Measurements from ENCODE around the gene CPSF4L. TPM values are rescaled to one million over a fixed set of nuclear protein-coding genes. Genes with fewer than 3 reads are reported as not detected.

Gene CPSF4L, protein sequence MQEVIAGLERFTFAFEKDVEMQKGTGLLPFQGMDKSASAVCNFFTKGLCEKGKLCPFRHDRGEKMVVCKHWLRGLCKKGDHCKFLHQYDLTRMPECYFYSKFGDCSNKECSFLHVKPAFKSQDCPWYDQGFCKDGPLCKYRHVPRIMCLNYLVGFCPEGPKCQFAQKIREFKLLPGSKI
- total RNA-seq (2021; ENCODE audit: unreplicated experiment) (not detected), Bru-seq, nascent RNA (percentile 27 among the genes with signal in this experiment), BruChase-seq, experiment 1, labeled RNA remaining after a 2-hour chase (percentile 29 among the genes with signal in this experiment), BruChase-seq, experiment 2, labeled RNA remaining after a 6-hour chase (percentile 27 among the genes with signal in this experiment)
- polyA plus RNA-seq (2012; ENCODE audit: insufficient read length) = not detected
- long read RNA-seq = 0 reads

DNA sequence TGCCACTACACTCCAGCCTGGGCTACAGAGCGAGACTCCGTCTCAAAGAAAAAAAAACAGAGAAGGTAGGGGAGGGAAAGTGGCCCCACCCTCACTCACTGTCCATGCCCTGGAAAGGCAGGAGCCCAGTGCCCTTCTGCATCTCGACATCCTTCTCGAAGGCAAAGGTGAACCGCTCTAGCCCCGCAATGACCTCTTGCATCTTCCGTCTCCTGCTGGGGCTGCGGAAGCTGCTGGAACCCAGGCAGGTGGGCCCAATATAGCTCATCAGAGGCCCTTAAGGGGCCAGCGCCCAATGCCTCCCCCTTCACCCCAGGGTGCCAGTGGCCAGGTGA lies at the start of gene CPSF4L:
TSS of gene CPSF4L (minus strand) at position 264 of the 335 bp plus-strand sequence. CDS start at position 202, 62 bp downstream.
- in situ Hi-C loops (cut with HindIII; ENCODE audit: low pct_unique_long_range_greater_than_20kb, low sequenced_read_pairs) = no loop called here
- Histone ChIP-seq H3K27ac (ENCODE audit: low read length) (peak within 1 kb of the TSS; percentile 63), H3K4me3 (ENCODE audit: low read depth in 2 of 2, low read length in 2 of 2) (no peak within 1 kb of the TSS)

DNA sequence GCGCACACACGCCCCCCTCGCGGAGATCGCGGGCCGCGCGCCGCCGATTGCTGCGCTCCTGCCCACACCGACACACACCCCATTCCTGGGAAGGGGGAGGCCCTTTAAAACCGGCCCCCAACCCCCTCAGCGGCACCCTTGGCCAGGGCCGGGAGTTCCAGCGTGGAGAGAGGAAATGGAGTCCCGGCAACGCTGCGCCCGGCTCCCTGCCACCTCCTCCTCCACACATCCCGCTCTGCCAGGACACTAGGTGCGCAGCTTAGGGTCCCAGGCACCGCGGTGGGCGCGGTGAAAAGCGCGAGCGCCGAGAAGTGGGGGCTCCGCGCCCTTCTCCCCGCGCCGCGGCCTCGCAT lies 49.7 kb upstream of the CPSF4L start:
- POLR2A ChIA-PET = interaction anchor here (1.1 kb wide), 1 partner anchor 58 kb away, joined by 3 read pairs; no protein-coding TSS in a partner anchor
- in situ Hi-C loops (cut with HindIII; ENCODE audit: low pct_unique_long_range_greater_than_20kb, low sequenced_read_pairs) = no loop called here
- CTCF ChIA-PET = interaction anchor here (0.5 to 5.7 kb wide), 3 partner anchors 20 to 390 kb away, joined by 3 to 34 read pairs (median 5); no protein-coding TSS in a partner anchor

More for the DNA sequence above, at the start of gene CPSF4L:
- ChIA-PET POLR2A (no interaction called here), CTCF (interaction anchor here (0.6 kb wide), 1 partner anchor 46 kb away, joined by 4 read pairs; no protein-coding TSS in a partner anchor)
- Histone ChIP-seq H3K36me3 (ENCODE audit: control insufficient read depth, insufficient read depth, low read length) (no peaks in the 10 kb centered on the region), H3K9me3 (ENCODE audit: control insufficient read depth, insufficient read depth, low read depth, low read length) (no peaks in the 10 kb centered on the region), H3K27me3 (ENCODE audit: control insufficient read depth, insufficient read depth, low read length) (no peaks in the 10 kb centered on the region), H3K4me1 (ENCODE audit: control insufficient read depth, insufficient read depth, low read length) (peaks cover 19% of the 10 kb centered on the region)
- no TSS peak for BruUV-seq (replicated peaks)
- intact Hi-C loops (cut with micrococcal nuclease; ENCODE audit: unreplicated experiment) = no loop called here
- DNase-seq (ENCODE audit: low read depth, low spot score) (no peak), ATAC-seq (no peak)
- TF ChIP-seq SIN3A (IDR thresholded peaks at IDR 0.05; ENCODE audit: borderline replicate concordance, insufficient read depth, low read depth, low read length) = no peak
- no peak for TF ChIP-seq POLR2AphosphoS5 (IDR thresholded peaks at IDR 0.05; ENCODE audit: low read depth, low read length)
- TF ChIP-seq, protein P1, sequence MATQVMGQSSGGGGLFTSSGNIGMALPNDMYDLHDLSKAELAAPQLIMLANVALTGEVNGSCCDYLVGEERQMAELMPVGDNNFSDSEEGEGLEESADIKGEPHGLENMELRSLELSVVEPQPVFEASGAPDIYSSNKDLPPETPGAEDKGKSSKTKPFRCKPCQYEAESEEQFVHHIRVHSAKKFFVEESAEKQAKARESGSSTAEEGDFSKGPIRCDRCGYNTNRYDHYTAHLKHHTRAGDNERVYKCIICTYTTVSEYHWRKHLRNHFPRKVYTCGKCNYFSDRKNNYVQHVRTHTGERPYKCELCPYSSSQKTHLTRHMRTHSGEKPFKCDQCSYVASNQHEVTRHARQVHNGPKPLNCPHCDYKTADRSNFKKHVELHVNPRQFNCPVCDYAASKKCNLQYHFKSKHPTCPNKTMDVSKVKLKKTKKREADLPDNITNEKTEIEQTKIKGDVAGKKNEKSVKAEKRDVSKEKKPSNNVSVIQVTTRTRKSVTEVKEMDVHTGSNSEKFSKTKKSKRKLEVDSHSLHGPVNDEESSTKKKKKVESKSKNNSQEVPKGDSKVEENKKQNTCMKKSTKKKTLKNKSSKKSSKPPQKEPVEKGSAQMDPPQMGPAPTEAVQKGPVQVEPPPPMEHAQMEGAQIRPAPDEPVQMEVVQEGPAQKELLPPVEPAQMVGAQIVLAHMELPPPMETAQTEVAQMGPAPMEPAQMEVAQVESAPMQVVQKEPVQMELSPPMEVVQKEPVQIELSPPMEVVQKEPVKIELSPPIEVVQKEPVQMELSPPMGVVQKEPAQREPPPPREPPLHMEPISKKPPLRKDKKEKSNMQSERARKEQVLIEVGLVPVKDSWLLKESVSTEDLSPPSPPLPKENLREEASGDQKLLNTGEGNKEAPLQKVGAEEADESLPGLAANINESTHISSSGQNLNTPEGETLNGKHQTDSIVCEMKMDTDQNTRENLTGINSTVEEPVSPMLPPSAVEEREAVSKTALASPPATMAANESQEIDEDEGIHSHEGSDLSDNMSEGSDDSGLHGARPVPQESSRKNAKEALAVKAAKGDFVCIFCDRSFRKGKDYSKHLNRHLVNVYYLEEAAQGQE (IDR thresholded peaks at IDR 0.05; ENCODE audit: insufficient read depth in 1 of 2, low read depth in 2 of 2, low read length in 1 of 2) = no peak
- TF ChIP-seq, protein P2, sequence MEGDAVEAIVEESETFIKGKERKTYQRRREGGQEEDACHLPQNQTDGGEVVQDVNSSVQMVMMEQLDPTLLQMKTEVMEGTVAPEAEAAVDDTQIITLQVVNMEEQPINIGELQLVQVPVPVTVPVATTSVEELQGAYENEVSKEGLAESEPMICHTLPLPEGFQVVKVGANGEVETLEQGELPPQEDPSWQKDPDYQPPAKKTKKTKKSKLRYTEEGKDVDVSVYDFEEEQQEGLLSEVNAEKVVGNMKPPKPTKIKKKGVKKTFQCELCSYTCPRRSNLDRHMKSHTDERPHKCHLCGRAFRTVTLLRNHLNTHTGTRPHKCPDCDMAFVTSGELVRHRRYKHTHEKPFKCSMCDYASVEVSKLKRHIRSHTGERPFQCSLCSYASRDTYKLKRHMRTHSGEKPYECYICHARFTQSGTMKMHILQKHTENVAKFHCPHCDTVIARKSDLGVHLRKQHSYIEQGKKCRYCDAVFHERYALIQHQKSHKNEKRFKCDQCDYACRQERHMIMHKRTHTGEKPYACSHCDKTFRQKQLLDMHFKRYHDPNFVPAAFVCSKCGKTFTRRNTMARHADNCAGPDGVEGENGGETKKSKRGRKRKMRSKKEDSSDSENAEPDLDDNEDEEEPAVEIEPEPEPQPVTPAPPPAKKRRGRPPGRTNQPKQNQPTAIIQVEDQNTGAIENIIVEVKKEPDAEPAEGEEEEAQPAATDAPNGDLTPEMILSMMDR (IDR thresholded peaks at IDR 0.05) = no peak
- no peak for TF ChIP-seq TCF7L2 (IDR thresholded peaks at IDR 0.05; ENCODE audit: low read depth, low read length)

More for the DNA sequence above, 49.7 kb upstream of the CPSF4L start:
- TF ChIP-seq POLR2AphosphoS5 (IDR thresholded peaks at IDR 0.05; ENCODE audit: low read depth, low read length) = 0 out of 2 replicates have a peak, but pooled peaks have one; percentile 4
- TF ChIP-seq SIN3A (IDR thresholded peaks at IDR 0.05; ENCODE audit: borderline replicate concordance, insufficient read depth, low read depth, low read length) = no peak; the same call in 1 of the 2 replicates
- intact Hi-C loops (cut with micrococcal nuclease; ENCODE audit: unreplicated experiment) = no loop called here
- Histone ChIP-seq H3K36me3 (ENCODE audit: control insufficient read depth, insufficient read depth, low read length) (peaks cover 4% of the 10 kb centered on the region; the same call in 1 of the 2 replicates), H3K4me3 (ENCODE audit: low read depth in 2 of 2, low read length in 2 of 2) (peak overlapping the region; percentile 90), H3K4me1 (ENCODE audit: control insufficient read depth, insufficient read depth, low read length) (peaks cover 31% of the 10 kb centered on the region), H3K9me3 (ENCODE audit: control insufficient read depth, insufficient read depth, low read depth, low read length) (no peaks in the 10 kb centered on the region), H3K27me3 (ENCODE audit: control insufficient read depth, insufficient read depth, low read length) (no peaks in the 10 kb centered on the region), H3K27ac (ENCODE audit: low read length) (peak overlapping the region; percentile 86)
- BruUV-seq (replicated peaks) = no TSS peak
- DNase-seq (ENCODE audit: low read depth, low spot score) (no peak), ATAC-seq (peak; percentile 52)

Measured in Panc1 (cell line).